ENCODE results near the gene IQCH.

GRCh38 chr15:67547836-67548235, 293.2 kb downstream of the IQCH start:
- TF ChIP-seq CTCF (IDR thresholded peaks at IDR 0.05) (no peak), SMC3 (IDR thresholded peaks at IDR 0.05) (no peak), POLR2A (IDR thresholded peaks at IDR 0.05; ENCODE audit: low read length) (no peak), EP300 (IDR thresholded peaks at IDR 0.05) (no peak), CHD2 (IDR thresholded peaks at IDR 0.05; ENCODE audit: low read length, partially characterized antibody) (no peak), RAD21 (conservative IDR thresholded peaks at IDR 0.05 in 1 of 2, IDR thresholded peaks at IDR 0.05 in 1 of 2) (no peak), RFX5 (IDR thresholded peaks at IDR 0.05) (no peak)

All from A549 (cell line).